Activated CD4-positive, alpha-beta T cell treated with anti-CD3 and anti-CD28 coated beads for 36 hours (primary cell): ENCODE data around the gene YPEL2. TPM values are rescaled to one million over a fixed set of nuclear protein-coding genes. Genes with fewer than 3 reads are reported as not detected.

Experiments
- microRNA-seq: library from miRNA; unstranded; fragments of <30 nt; microRNA quantifications from one replicate; pipeline ENCODE4 v1.2.0, GENCODE V29; 2021; ENCODE audit warnings: borderline replicate concordance
- total RNA-seq, 2 experiments: library from RNA; stranded (reverse); gene quantifications; one replicate each; pipeline ENCODE4 v1.2.3, GENCODE V29; 2021

YPEL2 gene
- total RNA-seq, 2 experiments from 2014 or later = 4.3 to 6.9 TPM

Small RNAs within 50 kb of the gene (microRNA-seq; reads per million reads assigned to microRNA genes)
- not detected for gene MIR4729

Other genes with a start within 250 kb of the YPEL2 start
- gene TRIM37, start 224.8 kb upstream of the YPEL2 start, total RNA-seq = 10 to 100 TPM; 21.3 to 22.7 TPM
- 100 to 1,000 TPM in 1 of 2 experiments, 10 to 100 TPM in 1; 79.5 to 112 TPM for gene SKA2, start 176.5 kb upstream of the YPEL2 start, total RNA-seq
- gene PRR11, start 175.9 kb upstream of the YPEL2 start, total RNA-seq = 10 to 100 TPM; 73.6 to 95.9 TPM
- gene SMG8, start 121.6 kb upstream of the YPEL2 start, total RNA-seq = 10 to 100 TPM; 17.4 to 18.3 TPM
- gene GDPD1, start 111.1 kb upstream of the YPEL2 start, total RNA-seq = 1 to 10 TPM; 2.5 to 2.7 TPM
- 10 to 100 TPM; 22.9 to 24.1 TPM for gene DHX40, start 234.0 kb downstream of the YPEL2 start, total RNA-seq